K562 (cell line): Measurements from ENCODE around the gene EPX. TPM values are rescaled to one million over a fixed set of nuclear protein-coding genes. Genes with fewer than 3 reads are reported as not detected.

Experiments used
- ARID1B ChIP-seq: fragments of 450-650 bp; IDR thresholded peaks from 2 replicates; pipeline ENCODE4 v1.6.1; 2016; ENCODE audit warnings: antibody characterized with exemption, mild to moderate bottlenecking, inconsistent platforms
- CBX2 ChIP-seq: fragments of 200-600 bp; sonication (generic); IDR thresholded peaks from one replicate; pipeline ENCODE4 v1.6.1; 2012; ENCODE audit warnings: mild to moderate bottlenecking, low read length, inconsistent platforms; ENCODE audit not compliant: insufficient read depth, poor library complexity, severe bottlenecking
- CBX3 ChIP-seq, 2 experiments: IDR thresholded peaks; 1 replicate in 1 of 2; 2 replicates in 1 of 2; pipeline ENCODE4 v1.6.1; 2012; ENCODE audit warnings: inconsistent platforms in 2 of 2, low read length in 2 of 2, borderline replicate concordance in 1 of 2, control low read depth in 1 of 2
- ELF2 ChIP-seq: fragments of 250-450 bp; sonication (Bioruptor Pico); IDR thresholded peaks from 2 replicates; pipeline ENCODE4 v1.5.0; 2021; ENCODE audit warnings: mild to moderate bottlenecking
- ELF4 ChIP-seq: fragments of 450-650 bp; formaldehyde crosslinking; IDR thresholded peaks from 2 replicates; pipeline ENCODE4 v1.4.0; 2022; ENCODE audit warnings: missing genetic modification characterization
- ETS2 ChIP-seq: IDR thresholded peaks from 2 replicates; pipeline ENCODE4 v1.6.1; 2016; ENCODE audit warnings: borderline replicate concordance, missing genetic modification characterization, mild to moderate bottlenecking, moderate library complexity, missing compliant biosample characterization; ENCODE audit not compliant: poor library complexity, severe bottlenecking
- FOSL1 ChIP-seq: fragments of 200-800 bp; sonication (Bioruptor generic); conservative IDR thresholded peaks from 2 replicates; pipeline ENCODE4 v1.6.1; 2016; ENCODE audit warnings: missing genetic modification characterization, missing compliant biosample characterization
- FOXP4 ChIP-seq: sonication (generic); formaldehyde crosslinking; IDR thresholded peaks from 2 replicates; pipeline ENCODE4 v1.8.0; 2022; ENCODE audit warnings: mild to moderate bottlenecking, missing genetic modification reagents, borderline replicate concordance
- HLTF ChIP-seq: fragments of 450-650 bp; IDR thresholded peaks from 2 replicates; pipeline ENCODE4 v1.6.1; 2016
- HNRNPK ChIP-seq: fragments of 200-400 bp; formaldehyde crosslinking; IDR thresholded peaks from one replicate; pipeline ENCODE4 v1.6.1; 2018; ENCODE audit warnings: mild to moderate bottlenecking, low read depth, low read length; ENCODE audit not compliant: poor library complexity, severe bottlenecking
- KDM1A ChIP-seq, 2 experiments: fragments of 450-650 bp; IDR thresholded peaks; 2 replicates each; pipeline ENCODE4 v1.6.1; 2016; ENCODE audit warnings: mild to moderate bottlenecking in 2 of 2
- MYC ChIP-seq, 2 experiments: fragments of 250-450 bp in 1 of 2; sonication (Bioruptor Pico) in 1 of 2; IDR thresholded peaks; 2 replicates each; pipeline versions ENCODE4 v1.5.1 to v1.6.1; 2012 to 2021; ENCODE audit warnings: low read depth in 2 of 2, borderline replicate concordance in 1 of 2, improper control_type of control experiment in 1 of 2, low read length in 1 of 2, mild to moderate bottlenecking in 1 of 2, moderate library complexity in 1 of 2
- NFE2 ChIP-seq: IDR thresholded peaks from 2 replicates; pipeline ENCODE4 v1.6.1; 2014; ENCODE audit warnings: antibody characterized with exemption, low read depth
- NFIX ChIP-seq: fragments of 250-450 bp; sonication (Bioruptor Pico); IDR thresholded peaks from 2 replicates; pipeline ENCODE4 v1.4.0; 2020; ENCODE audit warnings: low read depth, mild to moderate bottlenecking, moderate library complexity
- NR2C1 ChIP-seq, 2 experiments: fragments of 450-650 bp; IDR thresholded peaks; 2 replicates each; pipeline ENCODE4 v1.6.1; 2017; ENCODE audit warnings: mild to moderate bottlenecking in 2 of 2, antibody characterized with exemption in 1 of 2, inconsistent platforms in 1 of 2, missing compliant biosample characterization in 1 of 2, missing genetic modification characterization in 1 of 2
- NRF1 ChIP-seq, 2 experiments: fragments of 450-650 bp; IDR thresholded peaks in 1 of 2; conservative IDR thresholded peaks in 1 of 2; 2 replicates each; pipeline ENCODE4 v1.6.1; 2014; ENCODE audit warnings: mild to moderate bottlenecking in 2 of 2
- RUNX1 ChIP-seq: sonication (generic); IDR thresholded peaks from 2 replicates; pipeline ENCODE4 v1.6.1; 2016; ENCODE audit warnings: antibody characterized with exemption, low read depth
- SMARCA4 ChIP-seq: fragments of 450-650 bp; IDR thresholded peaks from 2 replicates; pipeline ENCODE4 v1.6.1; 2016
- SREBF1 ChIP-seq: fragments of 150-350 bp; IDR thresholded peaks from 2 replicates; pipeline ENCODE4 v1.6.1; 2014; ENCODE audit warnings: antibody characterized with exemption, low read depth, low read length, borderline replicate concordance
- TOE1 ChIP-seq, 2 experiments: fragments of 450-650 bp in 1 of 2; sonication (generic) in 1 of 2; formaldehyde crosslinking in 1 of 2; IDR thresholded peaks; 2 replicates each; pipeline versions ENCODE4 v1.7.1 to v1.8.0; 2016 to 2022; ENCODE audit warnings: borderline replicate concordance in 2 of 2, mild to moderate bottlenecking in 2 of 2, antibody characterized with exemption in 1 of 2, inconsistent platforms in 1 of 2, low read depth in 1 of 2, missing genetic modification reagents in 1 of 2, moderate library complexity in 1 of 2
- ZNF133 ChIP-seq: fragments of 250-450 bp; sonication (Bioruptor Pico); IDR thresholded peaks from 2 replicates; pipeline ENCODE4 v1.4.0; 2020; ENCODE audit warnings: mild to moderate bottlenecking
- polyA plus RNA-seq, 8 experiments: library from polyadenylated mRNA; depleted of rRNA in 4 of 8; stranded (reverse) in 5 of 8; unstranded in 3 of 8; fragments of >200 nt; fragmentation: Nextera tagmentation in 2 of 8; fragmentation: Illumina TruSeq in 1 of 8; extraction: Ambion mirVana in 2 of 8; extraction: Trizol in 1 of 8; gene quantifications; 2 replicates each; pipeline versions ENCODE4 v1.2.1 to v1.2.3, GENCODE V29; 2011 to 2014; ENCODE audit warnings: inconsistent platforms in 1 of 8, missing spikeins in 1 of 8
- total RNA-seq, 7 experiments: library from RNA; depleted of rRNA in 6 of 7; stranded (reverse); fragments of >200 nt in 6 of 7; fragmentation: Illumina TruSeq in 2 of 7; extraction: Trizol in 2 of 7; gene quantifications; 2 replicates each; pipeline versions ENCODE4 v1.2.1 to v1.2.3, GENCODE V29; 2011 to 2021; ENCODE audit warnings: low replicate concordance in 1 of 7
- TF ChIP-seq, protein P1 (sequence below): sonication (generic); formaldehyde crosslinking; IDR thresholded peaks from 2 replicates; pipeline ENCODE4 v1.4.0; 2020; ENCODE audit warnings: mild to moderate bottlenecking, missing genetic modification reagents
- TF ChIP-seq, protein P2 (sequence below): fragments of 200-800 bp; sonication (Bioruptor generic); IDR thresholded peaks from 2 replicates; pipeline ENCODE4 v1.6.1; 2017; ENCODE audit warnings: missing genetic modification characterization, missing compliant biosample characterization

The EPX gene
- total and polyA plus RNA-seq, 9 of the 15 experiments (the other 6 are each of a cell fraction or from before 2014, with no cell fraction given), result 0.07 to 0.33 (median 0.19) TPM; not detected in 3

DNA sequence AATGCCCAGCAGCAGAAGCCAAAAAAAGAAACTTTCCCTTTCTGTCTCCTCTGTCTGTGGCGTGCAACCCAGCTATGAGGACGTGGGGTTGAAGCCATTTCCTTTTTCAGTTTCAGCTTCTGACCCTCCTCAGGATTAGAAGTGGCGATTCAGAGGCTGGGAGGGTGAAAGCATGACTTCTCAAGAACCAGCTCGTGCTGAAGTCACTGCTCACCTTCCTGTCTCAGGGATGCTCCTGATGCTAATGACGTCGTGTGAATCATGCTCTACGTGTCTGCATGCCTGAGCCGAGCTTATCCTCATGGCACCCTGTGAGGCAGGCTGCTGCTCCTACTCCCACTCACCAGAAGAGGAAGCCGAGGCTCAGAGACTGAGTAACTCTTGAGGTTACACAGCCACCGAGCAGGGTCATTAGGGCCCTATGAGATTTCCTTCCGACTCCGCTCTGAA, 40.2 kb downstream of the EPX start (continued):
- no peak for TF ChIP-seq FOXP4 (CRISPR knock-in tag)
- no peak for TF ChIP-seq HNRNPK
- no peak for TF ChIP-seq CBX3 (IDR thresholded peaks at IDR 0.05; ENCODE audit: borderline replicate concordance in 1 of 2, low read length in 2 of 2)
- peak; percentile 24; a peak in 2 of 4 replicates for TF ChIP-seq NRF1 (conservative IDR thresholded peaks at IDR 0.05 in 1 of 2, IDR thresholded peaks at IDR 0.05 in 1 of 2)
- no peak for TF ChIP-seq RUNX1
- peak; percentile 27; the same call in 1 of the 2 replicates for TF ChIP-seq ARID1B
- TF ChIP-seq, protein P1, sequence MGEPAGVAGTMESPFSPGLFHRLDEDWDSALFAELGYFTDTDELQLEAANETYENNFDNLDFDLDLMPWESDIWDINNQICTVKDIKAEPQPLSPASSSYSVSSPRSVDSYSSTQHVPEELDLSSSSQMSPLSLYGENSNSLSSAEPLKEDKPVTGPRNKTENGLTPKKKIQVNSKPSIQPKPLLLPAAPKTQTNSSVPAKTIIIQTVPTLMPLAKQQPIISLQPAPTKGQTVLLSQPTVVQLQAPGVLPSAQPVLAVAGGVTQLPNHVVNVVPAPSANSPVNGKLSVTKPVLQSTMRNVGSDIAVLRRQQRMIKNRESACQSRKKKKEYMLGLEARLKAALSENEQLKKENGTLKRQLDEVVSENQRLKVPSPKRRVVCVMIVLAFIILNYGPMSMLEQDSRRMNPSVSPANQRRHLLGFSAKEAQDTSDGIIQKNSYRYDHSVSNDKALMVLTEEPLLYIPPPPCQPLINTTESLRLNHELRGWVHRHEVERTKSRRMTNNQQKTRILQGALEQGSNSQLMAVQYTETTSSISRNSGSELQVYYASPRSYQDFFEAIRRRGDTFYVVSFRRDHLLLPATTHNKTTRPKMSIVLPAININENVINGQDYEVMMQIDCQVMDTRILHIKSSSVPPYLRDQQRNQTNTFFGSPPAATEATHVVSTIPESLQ (CRISPR knock-in tag), result no peak
- no peak for TF ChIP-seq ZNF133 (CRISPR knock-in tag)
- no peak for TF ChIP-seq HLTF
- TF ChIP-seq NFIX (CRISPR knock-in tag), result no peak
- TF ChIP-seq SREBF1, result no peak
- 0 out of 2 replicates have a peak, but pooled peaks have one; percentile 20 for TF ChIP-seq TOE1 (IDR thresholded peaks at IDR 0.05; ENCODE audit: borderline replicate concordance)
- TF ChIP-seq TOE1 (CRISPR knock-in tag; IDR thresholded peaks at IDR 0.05; ENCODE audit: borderline replicate concordance, low read depth), result no peak
- TF ChIP-seq KDM1A (IDR thresholded peaks at IDR 0.05), result peak in 1 of 2 experiments; percentile 14; a peak in 1 of 4 replicates
- peak; percentile 62 for TF ChIP-seq FOSL1 (tag)
- no peak for TF ChIP-seq ELF2
- no peak for TF ChIP-seq NR2C1 (IDR thresholded peaks at IDR 0.05)
- TF ChIP-seq NR2C1 (tag; IDR thresholded peaks at IDR 0.05), result no peak
- TF ChIP-seq NFE2, result no peak
- TF ChIP-seq SMARCA4, result 0 out of 2 replicates have a peak, but pooled peaks have one; percentile 29
- TF ChIP-seq MYC (IDR thresholded peaks at IDR 0.05; ENCODE audit: low read depth, low read length), result no peak
- TF ChIP-seq MYC (CRISPR knock-in tag; IDR thresholded peaks at IDR 0.05; ENCODE audit: borderline replicate concordance, low read depth), result no peak
- no peak for TF ChIP-seq ELF4
- no peak for TF ChIP-seq CBX2
- TF ChIP-seq, protein P2, sequence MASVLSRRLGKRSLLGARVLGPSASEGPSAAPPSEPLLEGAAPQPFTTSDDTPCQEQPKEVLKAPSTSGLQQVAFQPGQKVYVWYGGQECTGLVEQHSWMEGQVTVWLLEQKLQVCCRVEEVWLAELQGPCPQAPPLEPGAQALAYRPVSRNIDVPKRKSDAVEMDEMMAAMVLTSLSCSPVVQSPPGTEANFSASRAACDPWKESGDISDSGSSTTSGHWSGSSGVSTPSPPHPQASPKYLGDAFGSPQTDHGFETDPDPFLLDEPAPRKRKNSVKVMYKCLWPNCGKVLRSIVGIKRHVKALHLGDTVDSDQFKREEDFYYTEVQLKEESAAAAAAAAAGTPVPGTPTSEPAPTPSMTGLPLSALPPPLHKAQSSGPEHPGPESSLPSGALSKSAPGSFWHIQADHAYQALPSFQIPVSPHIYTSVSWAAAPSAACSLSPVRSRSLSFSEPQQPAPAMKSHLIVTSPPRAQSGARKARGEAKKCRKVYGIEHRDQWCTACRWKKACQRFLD (CRISPR knock-in tag), result 0 out of 2 replicates have a peak, but pooled peaks have one; percentile 27
- TF ChIP-seq ETS2 (tag), result no peak
